KOPT-K1 (cell line): ENCODE results near the gene PHTF2.

Experiments
- H3K27ac ChIP-seq: fragments of 200-600 bp; sonication (generic); 2 replicates; pipeline ENCODE4 v1.5.1; 2016; ENCODE audit warnings: antibody characterized with exemption, mild to moderate bottlenecking, low read depth, low read length; ENCODE audit not compliant: poor library complexity, severe bottlenecking
- H3K36me3 ChIP-seq: fragments of 200-600 bp; sonication (generic); 2 replicates; pipeline ENCODE4 v1.5.1; 2017; ENCODE audit warnings: antibody characterized with exemption, mild to moderate bottlenecking, low read length, moderate library complexity; ENCODE audit not compliant: insufficient read depth
- H3K9me3 ChIP-seq: fragments of 200-600 bp; sonication (generic); 2 replicates; pipeline ENCODE4 v1.5.1; 2017; ENCODE audit warnings: antibody characterized with exemption, low read length, mild to moderate bottlenecking; ENCODE audit not compliant: insufficient read depth, poor library complexity, severe bottlenecking

The PHTF2 gene

DNA sequence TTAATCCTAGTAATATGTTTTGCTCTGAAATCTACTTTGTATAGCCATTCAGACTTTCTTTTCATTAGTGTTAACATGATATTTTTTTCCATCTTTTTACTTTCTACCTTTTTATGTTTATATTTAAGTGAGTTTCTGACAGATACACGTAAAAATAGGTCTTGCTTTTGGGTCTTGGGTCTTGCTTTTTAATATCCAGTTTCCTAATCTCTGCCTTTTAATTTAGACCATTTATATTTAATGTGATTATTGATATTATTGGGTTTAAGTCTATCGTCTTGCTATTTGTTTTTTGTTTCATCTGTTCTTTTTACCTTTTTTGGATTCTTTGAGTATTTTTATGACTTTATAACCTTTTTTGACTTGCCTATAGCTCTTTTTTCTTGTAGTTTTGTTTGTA lies 7.9 kb downstream of the PHTF2 start:
- Histone ChIP-seq H3K36me3 (no peaks in the 10 kb centered on the region), H3K27ac (no peak overlapping the region), H3K9me3 (peaks cover 44% of the 10 kb centered on the region)

DNA sequence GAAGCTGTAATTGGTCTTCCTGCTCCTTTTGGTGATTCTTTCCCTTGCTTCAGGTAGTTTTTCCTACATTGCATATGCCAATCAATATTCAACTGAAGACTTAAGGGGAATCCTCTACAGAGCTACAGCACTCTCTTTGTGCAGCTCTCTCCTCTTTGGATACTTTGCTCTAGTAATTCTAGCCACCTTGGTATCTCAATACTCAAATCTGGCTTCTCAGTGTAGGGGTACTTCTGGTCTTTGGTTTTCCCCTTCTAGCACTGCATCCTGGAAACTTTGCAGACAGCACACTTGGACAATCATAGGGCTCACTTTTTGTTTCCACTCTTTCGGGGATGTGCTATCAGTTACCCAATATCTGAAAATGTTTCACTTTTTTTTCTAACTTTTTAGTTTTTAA lies 9.9 kb downstream of the PHTF2 start:
- no peaks in the 10 kb centered on the region for H3K36me3 ChIP-seq
- no peak overlapping the region for H3K27ac ChIP-seq
- peaks cover 44% of the 10 kb centered on the region for H3K9me3 ChIP-seq

DNA sequence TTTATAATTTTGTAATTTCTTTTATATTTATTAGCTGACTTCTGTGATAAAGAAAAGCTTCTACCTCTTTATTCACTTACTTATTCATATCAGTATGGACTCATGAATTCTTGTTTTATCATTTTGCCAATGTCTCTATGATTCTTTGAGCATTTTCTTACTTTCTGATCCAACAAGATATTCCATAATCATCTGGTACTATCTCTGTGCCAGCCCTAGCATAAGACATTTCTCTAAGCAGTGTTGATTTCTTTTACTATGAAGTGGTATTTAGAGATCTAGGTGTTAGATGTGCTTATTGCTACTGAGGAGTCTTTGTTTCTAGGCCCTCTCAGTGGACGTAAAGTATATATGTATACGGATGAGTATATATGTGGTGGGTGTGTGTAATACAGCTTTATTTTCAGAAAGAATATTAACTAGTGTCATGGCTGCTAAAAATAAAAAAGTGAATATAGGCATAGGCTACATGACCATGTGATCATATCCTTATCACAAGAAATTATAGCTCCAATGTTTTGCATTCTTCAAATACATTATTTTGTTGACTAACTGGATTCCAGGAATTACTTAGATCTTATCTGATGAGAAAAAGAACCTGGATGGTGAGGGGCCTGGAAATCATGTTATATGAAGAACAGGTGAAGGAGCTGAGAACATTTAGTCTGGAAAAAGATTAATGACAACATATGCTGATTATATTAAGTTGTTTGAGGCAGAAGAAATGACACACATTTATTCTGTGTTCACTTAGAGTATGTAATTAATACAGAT lies 13.1 kb downstream of the PHTF2 start:
- Histone ChIP-seq H3K27ac (no peak overlapping the region), H3K9me3 (peaks cover 30% of the 10 kb centered on the region), H3K36me3 (peaks cover 8% of the 10 kb centered on the region; the same call in 1 of the 2 replicates)

DNA sequence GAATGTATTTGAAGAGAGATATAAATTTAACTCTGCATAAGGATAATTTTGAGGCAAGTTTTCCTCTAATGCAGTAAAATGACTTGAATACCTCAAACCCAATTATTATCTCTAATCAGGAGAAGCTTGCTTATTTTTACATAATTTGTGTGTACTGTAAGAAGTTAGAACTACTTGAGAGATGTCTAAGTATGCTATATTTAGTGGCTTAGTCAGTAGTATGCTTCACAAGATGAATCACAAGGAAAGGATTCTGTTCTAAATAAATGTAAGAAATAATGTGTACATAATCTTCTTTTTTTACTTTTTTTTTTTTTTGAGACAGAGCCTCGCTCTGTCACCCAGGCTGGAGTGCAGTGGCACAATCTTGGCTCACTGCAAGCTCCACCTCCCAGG lies 13.7 kb downstream of the PHTF2 start:
- H3K36me3 ChIP-seq, result peaks cover 14% of the 10 kb centered on the region; the same call in 1 of the 2 replicates
- H3K27ac ChIP-seq, result no peak overlapping the region
- peaks cover 30% of the 10 kb centered on the region for H3K9me3 ChIP-seq

DNA sequence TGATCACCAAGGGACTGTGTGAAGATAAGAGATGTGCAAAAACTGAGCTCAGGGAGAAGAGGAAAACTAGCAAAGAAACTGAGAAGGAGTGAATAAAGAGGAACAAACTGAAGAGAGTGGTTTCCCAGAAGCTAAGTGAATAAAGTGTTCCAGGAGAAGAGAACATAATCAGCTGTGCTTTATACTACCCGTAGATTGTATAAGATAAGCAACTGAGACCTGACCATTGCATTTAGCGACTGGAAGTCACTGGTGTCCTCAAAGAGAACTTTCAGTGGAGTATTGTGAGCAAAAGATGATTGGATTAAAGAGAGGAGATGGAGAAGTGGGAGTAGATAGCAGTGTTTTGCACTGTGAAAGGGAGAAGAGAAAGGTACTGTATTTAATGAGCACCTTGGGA lies 14.6 kb downstream of the PHTF2 start:
- peaks cover 22% of the 10 kb centered on the region; the same call in 1 of the 2 replicates for H3K36me3 ChIP-seq
- H3K27ac ChIP-seq, result no peak overlapping the region

DNA sequence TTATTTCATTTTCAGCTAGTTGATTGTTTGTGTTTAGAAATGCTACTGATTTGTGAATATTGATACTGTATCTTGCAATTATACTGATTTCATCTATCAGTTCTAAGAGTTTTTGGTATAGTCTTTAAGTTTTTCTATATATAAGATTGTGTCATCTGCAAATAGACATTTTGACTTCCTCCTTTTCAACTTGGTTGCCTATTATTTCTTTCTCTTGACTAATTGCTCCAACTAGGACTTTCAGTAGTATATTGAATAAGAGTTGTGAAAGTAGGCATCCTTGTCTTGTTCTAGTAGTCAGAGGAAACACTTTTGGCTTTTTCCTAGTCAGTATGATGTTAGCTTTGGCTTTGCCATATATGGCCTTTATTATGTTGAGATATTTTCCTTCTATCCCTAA lies 20.4 kb downstream of the PHTF2 start:
- Histone ChIP-seq H3K9me3 (peaks cover 61% of the 10 kb centered on the region), H3K27ac (no peak overlapping the region), H3K36me3 (peaks cover 45% of the 10 kb centered on the region; the same call in 1 of the 2 replicates)

More for the DNA sequence above, 14.6 kb downstream of the PHTF2 start:
- peaks cover 30% of the 10 kb centered on the region for H3K9me3 ChIP-seq

DNA sequence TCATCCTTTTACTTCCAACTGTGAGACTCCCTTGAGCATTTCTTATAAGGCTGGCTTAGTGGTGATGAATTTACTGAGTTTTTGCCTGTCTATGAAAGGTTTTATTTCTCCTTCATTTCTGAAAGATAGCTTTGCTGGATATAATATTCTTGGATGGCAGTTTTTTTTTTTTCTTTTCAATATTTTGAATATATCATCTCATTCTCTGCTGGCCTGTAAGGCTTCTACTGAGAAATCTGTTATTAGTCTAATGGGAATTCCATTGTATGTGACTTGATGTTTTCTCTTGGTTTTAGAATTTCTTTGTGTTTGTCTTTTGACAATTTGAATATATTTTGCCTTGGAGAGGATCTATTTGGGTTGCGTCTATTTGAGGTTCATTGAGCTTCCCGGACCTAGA lies 22.4 kb downstream of the PHTF2 start:
- Histone ChIP-seq H3K9me3 (peaks cover 61% of the 10 kb centered on the region), H3K36me3 (peaks cover 45% of the 10 kb centered on the region; the same call in 1 of the 2 replicates), H3K27ac (no peak overlapping the region)

DNA sequence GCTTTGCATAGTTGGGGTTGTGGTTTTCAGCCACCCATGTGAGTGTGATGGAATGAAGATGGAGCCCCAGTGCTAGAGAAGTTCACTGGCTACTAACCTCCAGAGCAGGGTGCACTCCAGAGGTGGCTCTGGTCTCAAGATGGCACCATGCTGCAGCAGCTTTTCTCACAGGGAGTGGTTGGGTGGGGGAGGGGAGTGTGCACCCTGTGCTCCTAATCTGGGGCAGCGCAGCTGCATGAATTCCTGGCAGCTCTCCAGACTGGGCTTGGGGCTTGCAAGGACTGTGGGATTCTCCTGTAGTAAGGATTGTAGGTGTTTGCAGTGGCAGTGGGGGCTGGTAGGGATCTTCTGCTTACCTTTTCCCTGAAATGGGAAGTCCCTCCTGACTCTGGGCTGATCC lies 23.7 kb downstream of the PHTF2 start:
- peaks cover 53% of the 10 kb centered on the region for H3K9me3 ChIP-seq
- peaks cover 32% of the 10 kb centered on the region; the same call in 1 of the 2 replicates for H3K36me3 ChIP-seq
- no peak overlapping the region for H3K27ac ChIP-seq

DNA sequence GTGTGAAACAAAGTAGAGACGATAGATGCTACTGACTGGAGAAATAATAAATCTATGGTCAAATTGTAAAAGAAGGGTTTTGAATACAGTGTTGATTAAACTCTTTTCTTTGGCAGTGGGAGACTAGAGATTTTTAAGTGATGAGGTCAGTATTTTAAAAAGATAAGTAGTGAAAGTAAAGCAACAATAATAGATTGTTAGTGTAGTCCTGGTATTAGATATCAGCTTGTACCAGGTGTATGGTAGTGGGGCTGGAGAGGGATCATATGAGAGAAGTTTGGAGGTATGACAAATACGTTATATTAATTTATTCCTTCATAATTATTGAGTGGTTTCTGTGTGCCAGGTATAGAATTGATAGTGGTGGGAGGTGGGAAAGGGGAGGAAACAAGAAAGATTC lies 25.2 kb downstream of the PHTF2 start:
- H3K36me3 ChIP-seq, result peaks cover 23% of the 10 kb centered on the region; the same call in 1 of the 2 replicates
- no peak overlapping the region for H3K27ac ChIP-seq
- H3K9me3 ChIP-seq, result peaks cover 38% of the 10 kb centered on the region

DNA sequence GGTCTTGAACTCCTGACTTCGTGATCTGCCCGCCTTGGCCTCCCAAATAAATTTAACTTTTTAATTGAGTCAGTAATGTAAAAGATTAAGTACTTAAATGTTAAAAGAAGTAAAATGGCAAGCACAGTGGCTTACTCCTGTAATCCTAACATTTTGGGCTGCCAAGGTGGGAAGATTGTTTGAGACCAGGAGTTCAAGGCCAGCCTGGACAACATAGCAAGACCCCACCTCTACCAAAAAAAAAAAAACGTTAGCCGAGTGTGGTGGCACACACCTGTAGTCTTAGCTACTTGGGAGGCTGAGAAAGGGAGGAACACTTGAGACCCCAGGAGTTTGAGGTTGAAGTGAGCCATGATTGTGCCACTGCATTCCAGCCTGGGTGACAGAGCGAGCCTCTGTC lies 26.1 kb downstream of the PHTF2 start:
- no peak overlapping the region for H3K27ac ChIP-seq
- peaks cover 30% of the 10 kb centered on the region for H3K9me3 ChIP-seq
- peaks cover 23% of the 10 kb centered on the region; the same call in 1 of the 2 replicates for H3K36me3 ChIP-seq

DNA sequence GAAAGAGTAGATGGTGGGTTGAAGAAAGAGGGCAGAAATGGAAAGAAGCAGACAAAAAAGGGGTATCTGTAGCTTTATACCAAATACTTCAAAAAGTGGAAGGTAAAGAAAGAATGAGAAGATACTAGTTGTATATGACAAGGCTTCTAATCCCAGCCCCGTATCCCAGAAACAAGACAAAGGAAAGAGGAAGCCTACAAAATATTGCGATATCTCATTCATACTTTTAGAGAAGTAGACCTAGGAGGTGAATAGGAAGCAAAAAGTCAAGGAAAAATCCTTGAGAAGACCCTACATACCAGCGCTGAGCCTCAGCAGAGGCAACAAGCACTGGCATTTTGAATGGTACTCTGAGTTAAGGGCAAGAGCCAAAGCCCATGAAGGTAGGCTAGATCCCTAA lies 26.6 kb downstream of the PHTF2 start:
- H3K27ac ChIP-seq, result no peak overlapping the region

DNA sequence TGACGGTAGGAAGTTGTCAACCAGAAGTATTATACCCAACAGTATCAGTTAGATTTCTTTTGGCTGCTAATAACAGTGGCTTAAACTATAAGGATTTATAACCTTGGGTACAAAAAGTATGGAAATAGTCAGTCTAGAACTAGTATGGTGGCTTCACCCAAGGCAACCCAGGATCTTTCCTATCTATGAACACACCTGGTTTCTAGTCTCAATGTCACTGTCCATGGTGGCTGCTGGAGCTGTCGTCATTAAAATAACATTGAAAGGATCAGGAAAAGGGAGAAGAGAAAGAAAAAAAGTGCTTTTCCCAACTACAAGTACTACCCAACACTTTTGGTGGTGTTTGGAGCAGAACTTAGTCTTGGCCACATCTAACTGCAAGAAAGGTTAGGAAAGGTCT lies 27.7 kb downstream of the PHTF2 start:
- H3K9me3 ChIP-seq, result peaks cover 14% of the 10 kb centered on the region
- H3K27ac ChIP-seq, result no peak overlapping the region
- H3K36me3 ChIP-seq, result peaks cover 11% of the 10 kb centered on the region; the same call in 1 of the 2 replicates

More for the DNA sequence above, 26.6 kb downstream of the PHTF2 start:
- Histone ChIP-seq H3K36me3 (peaks cover 19% of the 10 kb centered on the region; the same call in 1 of the 2 replicates), H3K9me3 (peaks cover 25% of the 10 kb centered on the region)

DNA sequence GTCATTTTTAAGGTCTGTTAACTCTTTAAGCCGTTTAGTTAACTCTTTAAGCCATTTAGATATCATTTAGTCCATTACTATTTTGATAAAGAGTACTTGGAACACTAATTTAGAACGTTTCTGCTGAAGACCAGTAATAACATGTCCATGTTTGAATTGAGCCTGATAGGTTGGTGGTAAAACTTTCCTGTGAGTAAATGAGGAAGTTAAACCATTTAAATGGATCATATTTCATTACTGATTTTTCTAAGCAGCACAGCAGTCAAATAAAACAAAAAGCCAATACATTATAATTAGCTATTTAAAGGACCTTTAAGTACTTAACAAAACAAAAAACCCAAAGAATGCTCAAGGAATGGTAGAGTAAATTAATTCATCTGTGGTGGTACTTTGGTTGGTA lies 29.4 kb downstream of the PHTF2 start:
- no peak overlapping the region for H3K27ac ChIP-seq

DNA sequence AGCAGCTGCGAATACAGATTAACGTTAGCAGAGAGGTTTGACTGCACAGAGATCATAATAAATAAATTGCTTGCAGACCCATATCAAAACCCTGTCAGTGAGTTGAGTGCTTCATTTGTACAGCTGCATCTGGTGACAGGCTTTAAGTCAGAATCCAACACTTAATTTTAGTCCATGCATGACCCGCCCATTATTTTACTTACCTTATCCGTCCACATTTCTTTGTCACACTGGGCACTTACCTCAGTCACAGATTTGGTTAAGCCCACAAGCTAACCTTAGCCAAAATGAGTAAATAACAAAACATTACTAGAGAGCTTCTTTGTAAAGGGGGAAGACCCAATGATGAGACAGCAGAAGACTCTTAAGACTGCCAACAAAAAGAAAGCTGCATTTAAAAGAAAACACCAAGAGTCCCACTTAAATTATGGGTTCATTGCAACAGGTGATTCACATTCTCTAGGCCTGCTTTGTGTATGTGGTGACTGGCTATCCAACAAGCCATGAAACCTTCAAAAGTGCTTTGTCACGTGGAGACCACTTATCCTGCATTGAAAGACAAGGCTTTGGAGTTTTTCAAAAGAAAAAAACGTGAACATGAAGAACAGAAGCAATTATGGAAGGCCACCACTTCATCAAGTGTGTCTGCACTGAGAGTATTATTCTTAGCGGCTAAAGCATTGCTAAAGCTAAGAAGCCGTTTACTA lies 32.2 kb downstream of the PHTF2 start:
- Histone ChIP-seq H3K36me3 (no peaks in the 10 kb centered on the region), H3K27ac (no peak overlapping the region)

More for the DNA sequence above, 29.4 kb downstream of the PHTF2 start:
- H3K36me3 ChIP-seq, result no peaks in the 10 kb centered on the region
- no peaks in the 10 kb centered on the region for H3K9me3 ChIP-seq

DNA sequence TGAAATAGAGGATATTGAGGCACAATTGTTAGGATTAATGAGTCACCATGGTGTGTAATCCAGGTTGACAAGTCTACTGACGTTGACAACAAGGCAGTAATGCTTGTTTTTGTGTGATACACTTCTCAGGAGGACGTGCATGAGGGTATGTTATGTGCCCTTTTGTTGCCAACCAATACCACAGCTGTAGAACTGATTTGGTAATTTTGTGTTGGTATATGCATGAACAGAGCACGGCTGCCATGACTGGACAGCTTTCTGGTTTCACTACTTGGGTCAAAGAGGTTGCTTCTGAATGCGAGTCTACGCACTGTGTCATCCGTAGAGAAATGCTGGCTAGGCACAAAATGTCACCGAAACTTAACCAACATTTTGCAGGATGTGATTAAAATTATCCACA lies 32.9 kb downstream of the PHTF2 start:
- Histone ChIP-seq H3K9me3 (no peaks in the 10 kb centered on the region), H3K36me3 (no peaks in the 10 kb centered on the region), H3K27ac (no peak overlapping the region)

More for the DNA sequence above, 32.2 kb downstream of the PHTF2 start:
- H3K9me3 ChIP-seq, result no peaks in the 10 kb centered on the region
